A673 (cell line): ENCODE results near the gene DPCD. TPM values are rescaled to one million over a fixed set of nuclear protein-coding genes. Genes with fewer than 3 reads are reported as not detected.

Experiments used
- BruUV-seq: library from RNA; stranded (reverse); fragments of 400-500 nt; replicated peaks from 2 replicates; lab custom pipeline; 2021; lab: Mats Ljungman, UMichigan
- CTCF ChIA-PET: fragments of 300-600 bp; sonication (Branson Sonifier 250); formaldehyde crosslinking; loops from one replicate; lab custom pipeline; 2022; ENCODE audit warnings: antibody characterized with exemption; lab: Charles Lee
- POLR2A ChIA-PET: fragments of 300-600 bp; sonication (Branson Sonifier 250); formaldehyde crosslinking; loops from one replicate; lab custom pipeline; 2022; ENCODE audit warnings: antibody characterized with exemption; ENCODE audit not compliant: low non-redundant PET; lab: Charles Lee
- DNase-seq: peaks from one replicate; pipeline ENCODE4 v3.0.0-alpha.2; 2015; ENCODE audit warnings: low spot score
- H3K27ac ChIP-seq: fragments of 200-600 bp; sonication (generic); 2 replicates; pipeline ENCODE4 v1.5.1; 2016; ENCODE audit warnings: mixed run types, low read depth, mild to moderate bottlenecking, mixed read lengths, antibody characterized with exemption, low read length; ENCODE audit not compliant: poor library complexity, severe bottlenecking
- H3K27me3 ChIP-seq: fragments of 200-600 bp; sonication (generic); replicated peaks from 2 replicates; pipeline ENCODE4 v1.6.1; 2017; ENCODE audit warnings: mixed run types, low read depth, mild to moderate bottlenecking, mixed read lengths, antibody characterized with exemption, low read length; ENCODE audit not compliant: insufficient read depth, poor library complexity
- H3K36me3 ChIP-seq: fragments of 200-600 bp; sonication (generic); 2 replicates; pipeline ENCODE4 v1.6.1; 2016; ENCODE audit warnings: mixed run types, mild to moderate bottlenecking, mixed read lengths, antibody characterized with exemption, low read length; ENCODE audit not compliant: insufficient read depth, poor library complexity, severe bottlenecking
- H3K4me1 ChIP-seq: fragments of 200-600 bp; sonication (generic); 2 replicates; pipeline ENCODE4 v1.6.1; 2017; ENCODE audit warnings: mixed run types, mild to moderate bottlenecking, mixed read lengths, antibody characterized with exemption, low read length; ENCODE audit not compliant: insufficient read depth, poor library complexity, severe bottlenecking
- H3K4me3 ChIP-seq: fragments of 200-600 bp; sonication (generic); 2 replicates; pipeline ENCODE4 v1.5.1; 2016; ENCODE audit warnings: low read depth, mixed run types, mild to moderate bottlenecking, mixed read lengths, low read length; ENCODE audit not compliant: poor library complexity, severe bottlenecking
- H3K9me3 ChIP-seq: fragments of 200-600 bp; sonication (generic); 2 replicates; pipeline ENCODE4 v1.6.1; 2016; ENCODE audit warnings: mixed run types, low read depth, mild to moderate bottlenecking, mixed read lengths, antibody characterized with exemption, low read length; ENCODE audit not compliant: poor library complexity, severe bottlenecking
- EZH2 ChIP-seq: fragments of 200-600 bp; sonication (generic); IDR thresholded peaks from 2 replicates; pipeline ENCODE4 v1.6.1; 2017; ENCODE audit warnings: borderline replicate concordance, low read depth, mild to moderate bottlenecking, mixed read lengths, antibody characterized with exemption, low read length; ENCODE audit not compliant: poor library complexity, severe bottlenecking
- intact Hi-C: fragments of 100-400 bp; cut with micrococcal nuclease; formaldehyde crosslinking; loops from one replicate; pipeline ENCODE4 v1.10.0; 2022; ENCODE audit not compliant: unreplicated experiment
- total RNA-seq: library from RNA; stranded (reverse); gene quantifications from 2 replicates; pipeline ENCODE4 v1.2.3, GENCODE V29; 2021
- TF ChIP-seq, protein P1 (sequence below): fragments of 300-800, 200-600 bp; sonication (generic); conservative IDR thresholded peaks from 2 replicates; pipeline ENCODE4 v1.5.1; 2017; ENCODE audit warnings: low read depth, mild to moderate bottlenecking, antibody characterized with exemption, low read length, moderate library complexity, mixed read lengths

Gene DPCD
- total RNA-seq, 1 experiment from 2014 or later = 32.5 TPM

DNA sequence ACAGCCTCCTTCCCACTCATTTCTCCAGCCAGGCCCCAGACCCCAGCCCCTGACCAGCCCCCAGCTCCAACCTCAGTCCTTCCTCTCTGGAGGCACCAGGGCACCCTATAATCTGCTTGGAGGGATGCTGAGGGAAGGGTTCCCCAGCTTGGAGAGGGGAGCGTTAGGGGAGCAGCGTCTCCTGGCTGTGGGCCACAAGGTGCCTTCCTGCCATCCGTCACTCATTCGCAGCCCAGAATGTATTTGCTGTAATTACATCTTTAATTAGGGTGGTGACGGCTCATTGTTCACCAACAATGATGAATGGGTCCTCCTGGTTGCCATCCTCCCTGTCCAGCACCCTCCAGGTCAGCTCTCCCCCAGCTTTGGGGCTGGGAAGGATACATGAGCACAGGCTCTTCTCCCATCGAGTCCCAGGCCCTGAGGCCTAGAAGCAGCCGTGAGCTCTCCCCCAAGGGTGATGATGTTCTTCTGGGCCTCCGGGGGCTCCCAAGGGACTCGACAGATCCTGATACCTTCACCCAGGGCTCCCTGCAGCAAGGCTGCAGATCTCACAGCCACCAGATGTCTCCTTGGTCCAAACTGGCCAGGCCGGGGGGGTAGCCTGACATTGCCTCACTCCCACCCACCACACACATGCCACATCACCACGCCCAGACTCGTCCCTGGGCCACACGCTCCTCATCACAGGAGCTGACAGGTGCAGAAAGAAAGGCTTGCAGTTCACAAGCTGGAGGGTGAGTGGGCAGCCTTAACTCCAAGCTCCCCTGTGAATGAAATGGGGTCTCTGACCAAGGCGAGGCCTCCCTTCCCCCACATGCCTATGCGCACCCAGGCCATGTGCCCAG is 26.8 kb upstream of the DPCD start:
- Histone ChIP-seq H3K36me3 (no peaks in the 10 kb centered on the region), H3K9me3 (no peaks in the 10 kb centered on the region), H3K4me1 (no peaks in the 10 kb centered on the region), H3K27me3 (peaks cover 3% of the 10 kb centered on the region), H3K4me3 (no peak overlapping the region), H3K27ac (no peak overlapping the region)
- intact Hi-C loops = no loop called here
- CTCF ChIA-PET = interaction anchor here (1.3 kb wide), 1 partner anchor 8 kb away, joined by 4 read pairs; no protein-coding TSS in a partner anchor
- no peak for TF ChIP-seq EZH2
- DNase-seq = no peak
- no TSS peak for BruUV-seq
- POLR2A ChIA-PET = no interaction called here

GRCh38 chr10:101562231-101562630 is 25.9 kb upstream of the DPCD start:
- Histone ChIP-seq H3K36me3 (no peaks in the 10 kb centered on the region), H3K27ac (no peak overlapping the region), H3K4me1 (no peaks in the 10 kb centered on the region), H3K4me3 (no peak overlapping the region), H3K27me3 (peaks cover 6% of the 10 kb centered on the region), H3K9me3 (no peaks in the 10 kb centered on the region)
- BruUV-seq = no TSS peak
- no peak for DNase-seq
- intact Hi-C loops = no loop called here
- ChIA-PET POLR2A (no interaction called here), CTCF (interaction anchor here (1.3 kb wide), 1 partner anchor 7 kb away, joined by 4 read pairs; no protein-coding TSS in a partner anchor)
- TF ChIP-seq EZH2 = no peak

GRCh38 chr10:101563007-101563406 is 25.1 kb upstream of the DPCD start:
- H3K9me3 ChIP-seq = no peaks in the 10 kb centered on the region
- no peaks in the 10 kb centered on the region for H3K4me1 ChIP-seq
- intact Hi-C loops = no loop called here
- no peaks in the 10 kb centered on the region for H3K36me3 ChIP-seq
- peaks cover 6% of the 10 kb centered on the region for H3K27me3 ChIP-seq
- no TSS peak for BruUV-seq
- ChIA-PET POLR2A (no interaction called here), CTCF (no interaction called here)
- TF ChIP-seq, protein P1, sequence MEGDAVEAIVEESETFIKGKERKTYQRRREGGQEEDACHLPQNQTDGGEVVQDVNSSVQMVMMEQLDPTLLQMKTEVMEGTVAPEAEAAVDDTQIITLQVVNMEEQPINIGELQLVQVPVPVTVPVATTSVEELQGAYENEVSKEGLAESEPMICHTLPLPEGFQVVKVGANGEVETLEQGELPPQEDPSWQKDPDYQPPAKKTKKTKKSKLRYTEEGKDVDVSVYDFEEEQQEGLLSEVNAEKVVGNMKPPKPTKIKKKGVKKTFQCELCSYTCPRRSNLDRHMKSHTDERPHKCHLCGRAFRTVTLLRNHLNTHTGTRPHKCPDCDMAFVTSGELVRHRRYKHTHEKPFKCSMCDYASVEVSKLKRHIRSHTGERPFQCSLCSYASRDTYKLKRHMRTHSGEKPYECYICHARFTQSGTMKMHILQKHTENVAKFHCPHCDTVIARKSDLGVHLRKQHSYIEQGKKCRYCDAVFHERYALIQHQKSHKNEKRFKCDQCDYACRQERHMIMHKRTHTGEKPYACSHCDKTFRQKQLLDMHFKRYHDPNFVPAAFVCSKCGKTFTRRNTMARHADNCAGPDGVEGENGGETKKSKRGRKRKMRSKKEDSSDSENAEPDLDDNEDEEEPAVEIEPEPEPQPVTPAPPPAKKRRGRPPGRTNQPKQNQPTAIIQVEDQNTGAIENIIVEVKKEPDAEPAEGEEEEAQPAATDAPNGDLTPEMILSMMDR = no peak
- no peak for TF ChIP-seq EZH2
- H3K4me3 ChIP-seq = no peak overlapping the region
- H3K27ac ChIP-seq = no peak overlapping the region
- no peak for DNase-seq

DNA sequence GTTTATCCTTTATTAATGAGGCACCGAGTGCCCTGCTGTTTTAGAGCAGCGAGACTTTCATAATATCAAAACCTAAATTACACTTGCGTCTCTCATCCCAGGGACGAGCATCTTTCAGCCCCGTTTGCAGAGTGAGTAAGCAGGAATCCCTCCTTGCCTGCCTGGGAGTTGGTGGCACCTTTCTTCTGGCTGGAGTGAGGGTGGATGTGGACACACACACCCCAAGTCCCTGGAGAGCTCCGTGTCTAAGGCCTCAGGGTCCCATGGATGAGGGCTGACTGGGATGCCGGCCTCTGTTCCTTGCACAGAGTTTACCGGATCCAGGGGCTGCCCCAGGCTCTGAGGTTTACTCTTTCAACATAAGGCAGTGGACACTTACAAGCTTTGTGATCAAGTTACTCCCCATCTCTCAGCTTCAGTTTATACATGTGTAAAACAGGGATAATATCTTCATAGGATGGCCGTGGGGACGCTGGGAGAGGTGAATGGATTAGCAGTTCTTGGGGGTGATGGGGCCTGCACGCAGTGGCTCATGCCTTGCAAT is 24.6 kb upstream of the DPCD start:
- no peaks in the 10 kb centered on the region for H3K4me1 ChIP-seq
- no TSS peak for BruUV-seq
- DNase-seq = no peak
- POLR2A ChIA-PET = no interaction called here
- H3K27ac ChIP-seq = no peak overlapping the region
- H3K9me3 ChIP-seq = no peaks in the 10 kb centered on the region
- TF ChIP-seq EZH2 = no peak
- TF ChIP-seq, protein P1 = no peak
- peaks cover 6% of the 10 kb centered on the region for H3K27me3 ChIP-seq
- CTCF ChIA-PET = no interaction called here
- intact Hi-C loops = no loop called here
- no peak overlapping the region for H3K4me3 ChIP-seq
- no peaks in the 10 kb centered on the region for H3K36me3 ChIP-seq
